Osteocyte (in vitro differentiated cells): ENCODE data around the gene PKNOX2. TPM values are rescaled to one million over a fixed set of nuclear protein-coding genes. Genes with fewer than 3 reads are reported as not detected.

ENCODE experiments used
- DNase-seq: peaks from one replicate; pipeline ENCODE4 v3.0.0; 2021; ENCODE audit warnings: mixed read lengths; ENCODE audit not compliant: unreplicated experiment; ENCODE audit errors: extremely low spot score
- H3K27ac Mint-ChIP-seq: one replicate; pipeline ENCODE4 v1.8.0; 2021; ENCODE audit warnings: mild to moderate bottlenecking, mixed read lengths; ENCODE audit not compliant: unreplicated experiment
- H3K27me3 Mint-ChIP-seq: one replicate; pipeline ENCODE4 v1.8.0; 2021; ENCODE audit warnings: mixed read lengths; ENCODE audit not compliant: unreplicated experiment
- H3K36me3 Mint-ChIP-seq: one replicate; pipeline ENCODE4 v1.8.0; 2021; ENCODE audit warnings: mixed read lengths; ENCODE audit not compliant: unreplicated experiment
- H3K4me1 Mint-ChIP-seq: one replicate; pipeline ENCODE4 v1.8.0; 2021; ENCODE audit warnings: mixed read lengths; ENCODE audit not compliant: unreplicated experiment
- H3K4me3 Mint-ChIP-seq: one replicate; pipeline ENCODE4 v1.8.0; 2021; ENCODE audit warnings: mild to moderate bottlenecking, moderate library complexity, mixed read lengths; ENCODE audit not compliant: unreplicated experiment
- H3K9me3 Mint-ChIP-seq: one replicate; pipeline ENCODE4 v1.8.0; 2021; ENCODE audit warnings: mixed read lengths; ENCODE audit not compliant: unreplicated experiment
- total RNA-seq: library from RNA; stranded (reverse); gene quantifications from 2 replicates; pipeline ENCODE4 v1.2.1, GENCODE V29; 2021
- TF ChIP-seq, protein P1 (sequence below): fragments of 200-600 bp; sonication (generic); IDR thresholded peaks from 2 replicates; pipeline ENCODE4 v1.5.0; 2021; ENCODE audit warnings: antibody characterized with exemption, mild to moderate bottlenecking, moderate library complexity

The PKNOX2 gene
- total RNA-seq, 1 donor from 2014 or later, result 89.3 TPM

- no peaks in the 10 kb centered on the region for H3K27me3 Mint-ChIP-seq
- H3K9me3 Mint-ChIP-seq, result no peaks in the 10 kb centered on the region
- no peak overlapping the region for H3K4me3 Mint-ChIP-seq
- H3K27ac Mint-ChIP-seq, result no peak overlapping the region
- TF ChIP-seq, protein P1, sequence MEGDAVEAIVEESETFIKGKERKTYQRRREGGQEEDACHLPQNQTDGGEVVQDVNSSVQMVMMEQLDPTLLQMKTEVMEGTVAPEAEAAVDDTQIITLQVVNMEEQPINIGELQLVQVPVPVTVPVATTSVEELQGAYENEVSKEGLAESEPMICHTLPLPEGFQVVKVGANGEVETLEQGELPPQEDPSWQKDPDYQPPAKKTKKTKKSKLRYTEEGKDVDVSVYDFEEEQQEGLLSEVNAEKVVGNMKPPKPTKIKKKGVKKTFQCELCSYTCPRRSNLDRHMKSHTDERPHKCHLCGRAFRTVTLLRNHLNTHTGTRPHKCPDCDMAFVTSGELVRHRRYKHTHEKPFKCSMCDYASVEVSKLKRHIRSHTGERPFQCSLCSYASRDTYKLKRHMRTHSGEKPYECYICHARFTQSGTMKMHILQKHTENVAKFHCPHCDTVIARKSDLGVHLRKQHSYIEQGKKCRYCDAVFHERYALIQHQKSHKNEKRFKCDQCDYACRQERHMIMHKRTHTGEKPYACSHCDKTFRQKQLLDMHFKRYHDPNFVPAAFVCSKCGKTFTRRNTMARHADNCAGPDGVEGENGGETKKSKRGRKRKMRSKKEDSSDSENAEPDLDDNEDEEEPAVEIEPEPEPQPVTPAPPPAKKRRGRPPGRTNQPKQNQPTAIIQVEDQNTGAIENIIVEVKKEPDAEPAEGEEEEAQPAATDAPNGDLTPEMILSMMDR, result no peak
- DNase-seq, result no peak
- peaks cover 28% of the 10 kb centered on the region for H3K4me1 Mint-ChIP-seq
- peaks cover 23% of the 10 kb centered on the region for H3K36me3 Mint-ChIP-seq
Measured at GRCh38 chr11:125280646-125281045, 116.1 kb downstream of the PKNOX2 start.

DNA sequence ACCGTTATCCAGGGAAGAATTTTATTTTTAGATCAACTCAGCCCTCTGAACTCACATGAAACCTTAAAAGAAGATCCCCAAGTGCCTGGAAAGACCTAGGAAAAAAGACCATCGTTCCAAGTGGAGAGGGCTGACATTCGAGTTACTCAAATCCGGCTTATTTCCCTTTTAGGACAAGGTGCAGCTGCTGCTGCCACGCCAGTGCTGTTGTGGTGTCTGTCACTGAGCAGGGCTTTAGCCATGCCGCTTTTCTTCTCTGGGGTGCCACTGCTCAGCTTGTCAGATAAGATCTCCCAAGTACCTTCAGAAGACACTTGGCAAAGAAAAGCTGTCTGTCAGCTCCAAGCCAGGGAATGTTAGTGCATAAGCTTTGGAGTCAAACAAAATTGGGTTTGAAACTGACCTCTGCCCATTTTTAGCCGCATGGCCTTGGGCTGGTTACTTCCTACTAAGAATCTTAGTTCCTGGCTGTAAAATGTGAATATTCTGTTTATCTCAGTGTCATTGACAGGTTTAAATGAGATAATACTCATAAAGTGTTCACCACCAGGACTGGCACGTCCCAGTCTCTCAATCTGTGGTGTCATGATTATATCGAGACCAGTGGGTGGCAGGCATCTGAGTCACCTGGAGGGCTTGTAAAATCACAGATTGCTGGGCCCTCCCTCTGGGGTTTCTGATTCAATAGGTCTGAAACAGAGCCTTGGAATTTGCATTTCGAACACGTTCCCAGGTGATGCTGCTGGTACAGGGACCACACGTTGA lies 117.5 kb downstream of the PKNOX2 start:
- peaks cover 40% of the 10 kb centered on the region for H3K4me1 Mint-ChIP-seq
- H3K9me3 Mint-ChIP-seq, result no peaks in the 10 kb centered on the region
- H3K4me3 Mint-ChIP-seq, result no peak overlapping the region
- no peak for DNase-seq
- no peaks in the 10 kb centered on the region for H3K27me3 Mint-ChIP-seq
- peaks cover 23% of the 10 kb centered on the region for H3K36me3 Mint-ChIP-seq
- no peak overlapping the region for H3K27ac Mint-ChIP-seq
- TF ChIP-seq, protein P1, result no peak

DNA sequence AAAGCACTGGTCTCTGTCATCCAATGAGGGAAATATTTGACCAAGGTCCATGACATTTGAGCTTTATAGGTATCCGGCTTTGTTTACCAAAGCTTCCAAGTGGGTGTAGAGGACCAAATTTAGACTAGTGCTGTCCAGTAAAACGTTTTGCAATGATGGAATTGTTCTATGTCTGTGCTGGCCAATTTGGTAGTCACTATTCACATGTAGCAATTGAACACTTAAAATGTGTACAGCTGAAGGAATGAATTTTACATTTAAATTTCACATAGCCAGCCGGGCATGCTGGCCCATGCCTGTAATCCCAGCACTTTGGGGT lies 118.0 kb downstream of the PKNOX2 start:
- TF ChIP-seq, protein P1, result no peak
- Mint-ChIP-seq H3K36me3 (peaks cover 23% of the 10 kb centered on the region), H3K27me3 (no peaks in the 10 kb centered on the region), H3K27ac (no peak overlapping the region), H3K4me3 (no peak overlapping the region), H3K9me3 (no peaks in the 10 kb centered on the region), H3K4me1 (peaks cover 45% of the 10 kb centered on the region)
- DNase-seq, result no peak

DNA sequence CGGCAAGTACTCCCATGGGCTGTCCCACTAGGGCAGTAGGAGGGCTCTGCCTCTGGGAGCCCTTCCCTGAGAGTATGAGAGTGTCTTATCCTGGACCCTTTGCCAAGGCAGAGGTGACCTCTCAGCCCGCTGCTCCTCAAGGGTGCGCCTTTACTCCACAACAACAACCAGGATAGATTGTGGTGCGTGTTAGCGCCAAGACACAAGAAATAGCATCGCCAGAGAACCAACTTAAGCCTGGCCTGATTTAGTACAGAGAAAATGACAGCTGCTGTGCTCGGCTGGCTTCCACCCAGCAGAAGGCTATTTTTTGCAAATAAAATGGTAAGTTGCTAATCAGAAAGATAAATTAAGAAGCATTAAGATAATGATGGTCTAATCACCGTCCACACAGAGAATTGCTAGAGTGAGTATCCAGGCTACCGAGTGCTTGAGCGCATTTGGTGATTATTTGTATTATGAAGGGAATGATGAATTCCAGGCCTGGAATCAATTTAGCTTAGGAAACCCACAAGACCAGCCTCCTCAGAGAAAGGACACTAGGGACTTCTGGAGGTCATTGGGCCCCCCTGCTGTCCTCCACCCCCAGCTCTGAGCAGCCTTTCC lies 119.8 kb downstream of the PKNOX2 start:
- H3K4me3 Mint-ChIP-seq, result no peak overlapping the region
- no peak for DNase-seq
- H3K4me1 Mint-ChIP-seq, result peaks cover 63% of the 10 kb centered on the region
- H3K36me3 Mint-ChIP-seq, result peaks cover 27% of the 10 kb centered on the region
- H3K27ac Mint-ChIP-seq, result peak overlapping the region; percentile 46
- no peaks in the 10 kb centered on the region for H3K27me3 Mint-ChIP-seq
- TF ChIP-seq, protein P1, result no peak
- no peaks in the 10 kb centered on the region for H3K9me3 Mint-ChIP-seq

GRCh38 chr11:125285844-125286243 lies 121.3 kb downstream of the PKNOX2 start:
- Mint-ChIP-seq H3K4me1 (peaks cover 73% of the 10 kb centered on the region), H3K4me3 (no peak overlapping the region), H3K27ac (peak overlapping the region; percentile 45), H3K36me3 (peaks cover 34% of the 10 kb centered on the region), H3K27me3 (no peaks in the 10 kb centered on the region), H3K9me3 (no peaks in the 10 kb centered on the region)
- TF ChIP-seq, protein P1, result no peak
- no peak for DNase-seq
